ENCODE data around the gene RNF150.

- TF ChIP-seq CTCF (tag by site-specific recombination; IDR thresholded peaks at IDR 0.05) (no peak), REST (tag by site-specific recombination; IDR thresholded peaks at IDR 0.05) (no peak), ZNF248 (tag by site-specific recombination; IDR thresholded peaks at IDR 0.05) (no peak), ZNF138 (tag by site-specific recombination; IDR thresholded peaks at IDR 0.05; ENCODE audit: borderline replicate concordance) (no peak)
- TF ChIP-seq, protein P1, sequence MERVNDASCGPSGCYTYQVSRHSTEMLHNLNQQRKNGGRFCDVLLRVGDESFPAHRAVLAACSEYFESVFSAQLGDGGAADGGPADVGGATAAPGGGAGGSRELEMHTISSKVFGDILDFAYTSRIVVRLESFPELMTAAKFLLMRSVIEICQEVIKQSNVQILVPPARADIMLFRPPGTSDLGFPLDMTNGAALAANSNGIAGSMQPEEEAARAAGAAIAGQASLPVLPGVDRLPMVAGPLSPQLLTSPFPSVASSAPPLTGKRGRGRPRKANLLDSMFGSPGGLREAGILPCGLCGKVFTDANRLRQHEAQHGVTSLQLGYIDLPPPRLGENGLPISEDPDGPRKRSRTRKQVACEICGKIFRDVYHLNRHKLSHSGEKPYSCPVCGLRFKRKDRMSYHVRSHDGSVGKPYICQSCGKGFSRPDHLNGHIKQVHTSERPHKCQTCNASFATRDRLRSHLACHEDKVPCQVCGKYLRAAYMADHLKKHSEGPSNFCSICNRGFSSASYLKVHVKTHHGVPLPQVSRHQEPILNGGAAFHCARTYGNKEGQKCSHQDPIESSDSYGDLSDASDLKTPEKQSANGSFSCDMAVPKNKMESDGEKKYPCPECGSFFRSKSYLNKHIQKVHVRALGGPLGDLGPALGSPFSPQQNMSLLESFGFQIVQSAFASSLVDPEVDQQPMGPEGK (tag by site-specific recombination; IDR thresholded peaks at IDR 0.05) = no peak
Observed at GRCh38 chr4:141009129-141009528, 124.1 kb downstream of the RNF150 start.
